WTC11 (cell line): ENCODE results near the gene RAB6A.
"Not testable (repeated sequence)": the region's sequence is repeated elsewhere in the genome, so short reads cannot be mapped to it uniquely, and the experiment has no call there.

Experiments used
- CBFB ChIP-seq: sonication (generic); formaldehyde crosslinking; IDR thresholded peaks from 2 replicates; pipeline ENCODE4 v1.8.1; 2022; ENCODE audit warnings: mild to moderate bottlenecking, low read depth, missing genetic modification reagents
- FOXK1 ChIP-seq: sonication (generic); formaldehyde crosslinking; IDR thresholded peaks from 2 replicates; pipeline ENCODE4 v1.8.0; 2022; ENCODE audit warnings: mild to moderate bottlenecking, moderate library complexity, missing genetic modification reagents
- NFYB ChIP-seq: sonication (generic); formaldehyde crosslinking; conservative IDR thresholded peaks from 2 replicates; pipeline ENCODE4 v1.8.0; 2022; ENCODE audit warnings: low read depth, missing genetic modification reagents
- ZNF121 ChIP-seq: sonication (generic); formaldehyde crosslinking; IDR thresholded peaks from 2 replicates; pipeline ENCODE4 v1.8.0; 2023; ENCODE audit warnings: missing genetic modification reagents
- TF ChIP-seq, protein P1 (sequence below): fragments of 200-600 bp; IDR thresholded peaks from 2 replicates; pipeline ENCODE4 v1.8.0; 2022; ENCODE audit warnings: antibody characterized with exemption
- TF ChIP-seq, protein P2 (sequence below): sonication (generic); formaldehyde crosslinking; IDR thresholded peaks from 2 replicates; pipeline ENCODE4 v1.8.1; 2023; ENCODE audit warnings: mild to moderate bottlenecking, missing genetic modification reagents, moderate library complexity
- TF ChIP-seq, protein P3 (sequence below): sonication (generic); formaldehyde crosslinking; IDR thresholded peaks from 2 replicates; pipeline ENCODE4 v1.8.0; 2022; ENCODE audit warnings: mild to moderate bottlenecking, missing genetic modification reagents
- TF ChIP-seq, protein P4 (sequence below): sonication (generic); formaldehyde crosslinking; IDR thresholded peaks from 2 replicates; pipeline ENCODE4 v1.8.0; 2023; ENCODE audit warnings: missing genetic modification reagents
- TF ChIP-seq, protein P5 (sequence below): sonication (generic); formaldehyde crosslinking; IDR thresholded peaks from 2 replicates; pipeline ENCODE4 v1.8.1; 2022; ENCODE audit warnings: low read depth, mild to moderate bottlenecking, moderate library complexity, missing genetic modification reagents, borderline replicate concordance
- TF ChIP-seq, protein P6 (sequence below): sonication (generic); formaldehyde crosslinking; IDR thresholded peaks from 2 replicates; pipeline ENCODE4 v1.8.1; 2022; ENCODE audit warnings: missing genetic modification reagents, borderline replicate concordance
- TF ChIP-seq, protein P7 (sequence below): sonication (generic); formaldehyde crosslinking; conservative IDR thresholded peaks from 2 replicates; pipeline ENCODE4 v1.8.1; 2022; ENCODE audit warnings: mild to moderate bottlenecking, missing genetic modification reagents
- TF ChIP-seq, protein P8 (sequence below): sonication (generic); formaldehyde crosslinking; IDR thresholded peaks from 2 replicates; pipeline ENCODE4 v1.8.0; 2022; ENCODE audit warnings: mild to moderate bottlenecking, missing genetic modification reagents
- TF ChIP-seq, protein P9 (sequence below): fragments of 250-450 bp; sonication (Bioruptor Pico); IDR thresholded peaks from 2 replicates; pipeline ENCODE4 v2.1.2; 2022; ENCODE audit warnings: mild to moderate bottlenecking, moderate library complexity

DNA sequence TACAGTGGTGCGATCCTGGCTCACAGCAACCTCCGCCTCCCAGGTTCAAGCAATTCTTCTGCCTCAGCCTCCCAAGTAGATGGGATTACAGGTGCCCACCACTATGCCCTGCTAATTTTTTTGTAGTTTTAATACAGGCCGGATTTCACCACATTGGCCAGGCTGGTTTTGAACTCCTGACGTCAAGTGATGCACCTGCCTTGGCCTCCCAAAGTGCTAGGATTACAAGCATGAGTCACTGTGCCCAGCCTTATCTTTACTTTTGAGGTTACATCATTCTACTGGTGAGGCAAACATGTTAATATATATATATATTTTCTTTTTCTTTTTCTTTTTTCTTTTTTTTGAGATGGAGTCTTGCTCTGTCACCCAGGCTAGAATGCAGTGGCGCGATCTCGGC, 9.9 kb upstream of the RAB6A start:
- TF ChIP-seq, protein P1, sequence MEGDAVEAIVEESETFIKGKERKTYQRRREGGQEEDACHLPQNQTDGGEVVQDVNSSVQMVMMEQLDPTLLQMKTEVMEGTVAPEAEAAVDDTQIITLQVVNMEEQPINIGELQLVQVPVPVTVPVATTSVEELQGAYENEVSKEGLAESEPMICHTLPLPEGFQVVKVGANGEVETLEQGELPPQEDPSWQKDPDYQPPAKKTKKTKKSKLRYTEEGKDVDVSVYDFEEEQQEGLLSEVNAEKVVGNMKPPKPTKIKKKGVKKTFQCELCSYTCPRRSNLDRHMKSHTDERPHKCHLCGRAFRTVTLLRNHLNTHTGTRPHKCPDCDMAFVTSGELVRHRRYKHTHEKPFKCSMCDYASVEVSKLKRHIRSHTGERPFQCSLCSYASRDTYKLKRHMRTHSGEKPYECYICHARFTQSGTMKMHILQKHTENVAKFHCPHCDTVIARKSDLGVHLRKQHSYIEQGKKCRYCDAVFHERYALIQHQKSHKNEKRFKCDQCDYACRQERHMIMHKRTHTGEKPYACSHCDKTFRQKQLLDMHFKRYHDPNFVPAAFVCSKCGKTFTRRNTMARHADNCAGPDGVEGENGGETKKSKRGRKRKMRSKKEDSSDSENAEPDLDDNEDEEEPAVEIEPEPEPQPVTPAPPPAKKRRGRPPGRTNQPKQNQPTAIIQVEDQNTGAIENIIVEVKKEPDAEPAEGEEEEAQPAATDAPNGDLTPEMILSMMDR: not testable (repeated sequence)
- TF ChIP-seq, protein P2, sequence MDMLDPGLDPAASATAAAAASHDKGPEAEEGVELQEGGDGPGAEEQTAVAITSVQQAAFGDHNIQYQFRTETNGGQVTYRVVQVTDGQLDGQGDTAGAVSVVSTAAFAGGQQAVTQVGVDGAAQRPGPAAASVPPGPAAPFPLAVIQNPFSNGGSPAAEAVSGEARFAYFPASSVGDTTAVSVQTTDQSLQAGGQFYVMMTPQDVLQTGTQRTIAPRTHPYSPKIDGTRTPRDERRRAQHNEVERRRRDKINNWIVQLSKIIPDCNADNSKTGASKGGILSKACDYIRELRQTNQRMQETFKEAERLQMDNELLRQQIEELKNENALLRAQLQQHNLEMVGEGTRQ (CRISPR knock-in tag): not testable (repeated sequence)
- TF ChIP-seq, protein P3, sequence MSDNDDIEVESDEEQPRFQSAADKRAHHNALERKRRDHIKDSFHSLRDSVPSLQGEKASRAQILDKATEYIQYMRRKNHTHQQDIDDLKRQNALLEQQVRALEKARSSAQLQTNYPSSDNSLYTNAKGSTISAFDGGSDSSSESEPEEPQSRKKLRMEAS: not testable (repeated sequence)
- TF ChIP-seq, protein P4, sequence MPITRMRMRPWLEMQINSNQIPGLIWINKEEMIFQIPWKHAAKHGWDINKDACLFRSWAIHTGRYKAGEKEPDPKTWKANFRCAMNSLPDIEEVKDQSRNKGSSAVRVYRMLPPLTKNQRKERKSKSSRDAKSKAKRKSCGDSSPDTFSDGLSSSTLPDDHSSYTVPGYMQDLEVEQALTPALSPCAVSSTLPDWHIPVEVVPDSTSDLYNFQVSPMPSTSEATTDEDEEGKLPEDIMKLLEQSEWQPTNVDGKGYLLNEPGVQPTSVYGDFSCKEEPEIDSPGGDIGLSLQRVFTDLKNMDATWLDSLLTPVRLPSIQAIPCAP (CRISPR knock-in tag): not testable (repeated sequence)
- TF ChIP-seq, protein P5, sequence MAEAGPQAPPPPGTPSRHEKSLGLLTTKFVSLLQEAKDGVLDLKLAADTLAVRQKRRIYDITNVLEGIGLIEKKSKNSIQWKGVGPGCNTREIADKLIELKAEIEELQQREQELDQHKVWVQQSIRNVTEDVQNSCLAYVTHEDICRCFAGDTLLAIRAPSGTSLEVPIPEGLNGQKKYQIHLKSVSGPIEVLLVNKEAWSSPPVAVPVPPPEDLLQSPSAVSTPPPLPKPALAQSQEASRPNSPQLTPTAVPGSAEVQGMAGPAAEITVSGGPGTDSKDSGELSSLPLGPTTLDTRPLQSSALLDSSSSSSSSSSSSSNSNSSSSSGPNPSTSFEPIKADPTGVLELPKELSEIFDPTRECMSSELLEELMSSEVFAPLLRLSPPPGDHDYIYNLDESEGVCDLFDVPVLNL (CRISPR knock-in tag): not testable (repeated sequence)
- TF ChIP-seq, protein P6, sequence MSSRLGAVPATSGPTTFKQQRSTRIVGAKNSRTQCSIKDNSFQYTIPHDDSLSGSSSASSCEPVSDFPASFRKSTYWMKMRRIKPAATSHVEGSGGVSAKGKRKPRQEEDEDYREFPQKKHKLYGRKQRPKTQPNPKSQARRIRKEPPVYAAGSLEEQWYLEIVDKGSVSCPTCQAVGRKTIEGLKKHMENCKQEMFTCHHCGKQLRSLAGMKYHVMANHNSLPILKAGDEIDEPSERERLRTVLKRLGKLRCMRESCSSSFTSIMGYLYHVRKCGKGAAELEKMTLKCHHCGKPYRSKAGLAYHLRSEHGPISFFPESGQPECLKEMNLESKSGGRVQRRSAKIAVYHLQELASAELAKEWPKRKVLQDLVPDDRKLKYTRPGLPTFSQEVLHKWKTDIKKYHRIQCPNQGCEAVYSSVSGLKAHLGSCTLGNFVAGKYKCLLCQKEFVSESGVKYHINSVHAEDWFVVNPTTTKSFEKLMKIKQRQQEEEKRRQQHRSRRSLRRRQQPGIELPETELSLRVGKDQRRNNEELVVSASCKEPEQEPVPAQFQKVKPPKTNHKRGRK (CRISPR knock-in tag): not testable (repeated sequence)
- TF ChIP-seq NFYB, CBFB, FOXK1, ZNF121 (CRISPR knock-in tag): not testable (repeated sequence)
- TF ChIP-seq, protein P7, sequence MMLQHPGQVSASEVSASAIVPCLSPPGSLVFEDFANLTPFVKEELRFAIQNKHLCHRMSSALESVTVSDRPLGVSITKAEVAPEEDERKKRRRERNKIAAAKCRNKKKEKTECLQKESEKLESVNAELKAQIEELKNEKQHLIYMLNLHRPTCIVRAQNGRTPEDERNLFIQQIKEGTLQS: not testable (repeated sequence)
- TF ChIP-seq, protein P8, sequence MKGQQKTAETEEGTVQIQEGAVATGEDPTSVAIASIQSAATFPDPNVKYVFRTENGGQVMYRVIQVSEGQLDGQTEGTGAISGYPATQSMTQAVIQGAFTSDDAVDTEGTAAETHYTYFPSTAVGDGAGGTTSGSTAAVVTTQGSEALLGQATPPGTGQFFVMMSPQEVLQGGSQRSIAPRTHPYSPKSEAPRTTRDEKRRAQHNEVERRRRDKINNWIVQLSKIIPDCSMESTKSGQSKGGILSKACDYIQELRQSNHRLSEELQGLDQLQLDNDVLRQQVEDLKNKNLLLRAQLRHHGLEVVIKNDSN (CRISPR knock-in tag): not testable (repeated sequence)
- TF ChIP-seq, protein P9, sequence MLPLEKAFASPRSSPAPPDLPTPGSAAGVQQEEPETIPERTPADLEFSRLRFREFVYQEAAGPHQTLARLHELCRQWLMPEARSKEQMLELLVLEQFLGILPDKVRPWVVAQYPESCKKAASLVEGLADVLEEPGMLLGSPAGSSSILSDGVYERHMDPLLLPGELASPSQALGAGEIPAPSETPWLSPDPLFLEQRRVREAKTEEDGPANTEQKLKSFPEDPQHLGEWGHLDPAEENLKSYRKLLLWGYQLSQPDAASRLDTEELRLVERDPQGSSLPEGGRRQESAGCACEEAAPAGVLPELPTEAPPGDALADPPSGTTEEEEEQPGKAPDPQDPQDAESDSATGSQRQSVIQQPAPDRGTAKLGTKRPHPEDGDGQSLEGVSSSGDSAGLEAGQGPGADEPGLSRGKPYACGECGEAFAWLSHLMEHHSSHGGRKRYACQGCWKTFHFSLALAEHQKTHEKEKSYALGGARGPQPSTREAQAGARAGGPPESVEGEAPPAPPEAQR (CRISPR knock-in tag): not testable (repeated sequence)
